GM06990 (cell line): Measurements from ENCODE around the gene SLC22A8.
"Not testable (repeated sequence)": the region's sequence is repeated elsewhere in the genome, so short reads cannot be mapped to it uniquely, and the experiment has no call there.

Source experiments
- DNase-seq: peaks from one replicate; pipeline ENCODE4 v3.0.0-alpha.2; 2011; ENCODE audit not compliant: insufficient read length; ENCODE audit errors: extremely low read depth
- H3K27me3 ChIP-seq: replicated peaks from 2 replicates; pipeline ENCODE4 v1.6.0; 2011; ENCODE audit warnings: low read length; ENCODE audit not compliant: control insufficient read depth, insufficient read depth
- H3K36me3 ChIP-seq: 2 replicates; pipeline ENCODE4 v1.5.1; 2011; ENCODE audit warnings: low read length; ENCODE audit not compliant: control insufficient read depth, insufficient read depth
- H3K4me3 ChIP-seq: replicated peaks from 2 replicates; pipeline ENCODE4 v1.5.1; 2011; ENCODE audit warnings: low read depth, mild to moderate bottlenecking, control low read depth, low read length
- CTCF ChIP-seq: IDR thresholded peaks from 2 replicates; pipeline ENCODE4 v1.5.1; 2011; ENCODE audit warnings: low read length, control low read depth, mild to moderate bottlenecking, inconsistent platforms; ENCODE audit not compliant: insufficient read depth, poor library complexity, severe bottlenecking

Gene SLC22A8

GRCh38 chr11:63015521-63016215 lies at the start of gene SLC22A8:
TSS of gene SLC22A8 (minus strand) at chr11:63015841. CDS start at chr11:63014958, 883 bp downstream.
- Histone ChIP-seq H3K27me3 (no peaks in the 10 kb centered on the region; the same call in none of the 2 replicates), H3K36me3 (no peaks in the 10 kb centered on the region), H3K4me3 (no peak within 1 kb of the TSS)
- TF ChIP-seq CTCF: no peak
- DNase-seq: no peak

GRCh38 chr11:63046203-63046602 lies 30.6 kb upstream of the SLC22A8 start:
- DNase-seq, H3K4me3 ChIP-seq, H3K36me3 ChIP-seq, H3K27me3 ChIP-seq: not testable (repeated sequence)

- Histone ChIP-seq H3K4me3 (no peak overlapping the region), H3K36me3 (no peaks in the 10 kb centered on the region), H3K27me3 (no peaks in the 10 kb centered on the region)
- no peak for TF ChIP-seq CTCF
- no peak for DNase-seq
Measured at GRCh38 chr11:63042596-63042995, 27.0 kb upstream of the SLC22A8 start.

GRCh38 chr11:63032457-63032856 lies 16.8 kb upstream of the SLC22A8 start:
- Histone ChIP-seq H3K4me3 (no peak overlapping the region), H3K36me3 (no peaks in the 10 kb centered on the region), H3K27me3 (no peaks in the 10 kb centered on the region; the same call in 1 of the 2 replicates)
- no peak for DNase-seq
- TF ChIP-seq CTCF: no peak

GRCh38 chr11:63023841-63024648 lies 8.4 kb upstream of the SLC22A8 start:
- H3K4me3 ChIP-seq: no peak overlapping the region
- no peaks in the 10 kb centered on the region; the same call in none of the 2 replicates for H3K27me3 ChIP-seq
- no peaks in the 10 kb centered on the region for H3K36me3 ChIP-seq
- TF ChIP-seq CTCF: peak; percentile 100
- DNase-seq: peak; percentile 26

GRCh38 chr11:63023222-63023814 lies 7.7 kb upstream of the SLC22A8 start:
- Histone ChIP-seq H3K27me3 (no peaks in the 10 kb centered on the region; the same call in none of the 2 replicates), H3K4me3 (no peak overlapping the region), H3K36me3 (no peaks in the 10 kb centered on the region)
- no peak for DNase-seq
- TF ChIP-seq CTCF: no peak
